Stimulated activated CD8-positive, alpha-beta memory T cell treated with anti-CD3 and anti-CD28 coated beads, Interleukin-7, amount 100 ng/mL, for 24 hours (primary cell): ENCODE measurements around the gene THSD4.

Source experiments
- DNase-seq: peaks from one replicate; pipeline ENCODE4 v3.0.0-alpha.2; 2020; ENCODE audit warnings: low read depth

The THSD4 gene

DNA sequence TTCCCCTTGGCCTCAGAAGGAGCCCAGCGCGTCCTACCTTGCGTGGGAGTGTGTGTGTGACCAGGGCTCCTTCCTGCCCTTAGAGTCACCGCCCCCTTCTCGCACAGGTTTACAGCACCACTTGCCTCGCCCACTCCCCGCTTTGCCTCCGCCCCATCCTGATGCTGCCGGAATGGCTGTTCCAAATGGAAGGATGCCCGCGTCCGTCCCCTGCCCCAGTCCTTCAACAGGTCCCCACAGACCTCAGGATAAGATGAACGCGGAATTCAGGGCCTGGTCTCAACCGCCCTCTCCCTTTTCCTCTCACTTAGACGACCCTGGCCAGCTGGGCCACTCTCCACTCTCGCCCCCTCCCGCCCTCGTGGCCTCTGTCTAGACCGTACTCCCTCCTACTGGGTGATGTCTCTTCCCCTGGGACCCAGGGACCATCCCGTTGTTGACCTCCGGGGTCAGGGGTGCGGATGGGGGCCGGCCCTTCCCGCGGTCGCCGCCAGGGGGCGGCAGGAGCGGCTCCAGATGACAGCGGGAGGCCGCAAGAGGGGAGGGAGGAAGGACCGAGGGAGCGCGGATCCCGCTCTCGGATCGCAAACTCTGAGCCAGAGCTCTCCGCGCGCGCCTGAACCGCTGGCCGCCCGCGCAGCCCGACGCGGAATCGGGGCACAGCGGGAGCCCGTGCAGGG lies at the start of gene THSD4:
TSS of gene THSD4 (plus strand) at position 585 of the 680 bp plus-strand sequence.
- peak; percentile 26 for DNase-seq

DNA sequence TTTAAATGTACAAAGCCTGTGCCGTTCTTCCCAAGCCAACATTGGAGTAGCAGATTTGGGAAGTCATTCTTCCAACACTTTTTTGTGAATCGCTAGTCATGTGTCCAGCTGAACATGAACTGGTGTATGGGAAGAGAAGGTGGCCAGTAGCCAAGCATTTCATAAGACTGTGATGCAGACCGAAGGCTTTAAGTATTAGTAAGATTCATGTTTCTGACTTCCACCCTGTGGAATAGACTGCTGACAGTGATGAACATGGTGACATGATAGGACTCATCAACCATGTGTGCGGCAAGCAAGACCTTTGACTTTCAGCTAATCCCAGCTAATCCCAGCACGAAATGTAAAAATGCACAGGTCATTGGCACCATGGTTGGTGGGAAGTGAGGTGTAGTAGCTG lies 48.3 kb upstream of the THSD4 start:
- DNase-seq = no peak

DNA sequence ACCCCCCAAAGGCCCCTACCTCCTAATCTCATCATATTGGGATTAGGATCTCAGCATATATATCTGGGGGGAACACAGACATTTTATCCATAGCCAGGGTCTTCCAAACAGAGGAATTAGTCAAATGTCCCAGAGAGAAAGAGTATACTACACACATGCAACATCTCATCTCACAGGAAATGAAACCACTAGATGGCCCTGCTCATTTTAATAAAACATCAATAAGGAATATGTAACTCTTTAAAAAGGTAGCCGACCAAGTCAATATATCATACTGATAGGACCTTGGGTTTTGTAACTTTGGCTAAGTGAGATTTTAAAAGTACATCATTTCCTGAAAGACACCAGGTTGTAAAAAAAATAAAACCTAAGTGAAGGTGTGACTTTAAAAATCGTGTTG lies 45.6 kb upstream of the THSD4 start:
- DNase-seq = no peak

DNA sequence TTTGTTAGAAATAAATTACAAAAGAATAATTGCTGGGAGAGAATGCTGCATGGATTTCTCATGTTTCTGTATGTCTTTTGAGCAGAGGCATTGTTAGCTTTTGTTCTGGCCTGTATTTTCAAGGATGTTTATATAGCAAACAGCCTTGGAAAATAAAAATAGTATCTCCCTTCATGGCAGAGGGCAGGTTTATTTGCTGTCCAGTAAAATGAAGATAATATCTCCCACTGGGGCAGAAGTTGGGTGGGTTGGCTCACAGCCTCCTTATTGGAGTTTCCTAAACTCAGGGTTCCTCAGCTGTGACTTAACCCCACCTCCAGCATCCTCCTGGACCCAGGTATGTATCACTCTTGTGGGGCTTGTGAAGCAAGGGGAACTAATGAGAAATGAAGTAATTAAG lies 43.7 kb upstream of the THSD4 start:
- DNase-seq = no peak

DNA sequence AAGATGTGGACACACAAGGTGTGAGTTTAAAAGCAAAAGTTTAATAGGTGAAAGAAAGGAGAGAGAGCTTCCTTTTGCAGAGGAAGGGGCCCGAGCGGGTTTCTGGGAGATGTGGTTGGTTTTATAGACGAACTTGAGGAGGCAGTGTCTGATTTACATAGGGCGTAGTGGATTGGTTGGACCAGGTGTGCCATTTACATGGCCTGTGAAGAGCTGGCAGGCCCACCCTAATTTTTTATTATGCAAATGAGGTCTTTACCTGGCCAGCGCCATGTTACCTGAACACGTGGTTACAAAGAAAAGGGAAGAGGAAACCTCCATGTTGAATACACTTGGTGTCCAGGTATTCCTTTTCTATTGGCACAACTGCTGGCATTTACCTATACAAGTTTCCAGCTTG lies 42.8 kb upstream of the THSD4 start:
- DNase-seq = no peak

DNA sequence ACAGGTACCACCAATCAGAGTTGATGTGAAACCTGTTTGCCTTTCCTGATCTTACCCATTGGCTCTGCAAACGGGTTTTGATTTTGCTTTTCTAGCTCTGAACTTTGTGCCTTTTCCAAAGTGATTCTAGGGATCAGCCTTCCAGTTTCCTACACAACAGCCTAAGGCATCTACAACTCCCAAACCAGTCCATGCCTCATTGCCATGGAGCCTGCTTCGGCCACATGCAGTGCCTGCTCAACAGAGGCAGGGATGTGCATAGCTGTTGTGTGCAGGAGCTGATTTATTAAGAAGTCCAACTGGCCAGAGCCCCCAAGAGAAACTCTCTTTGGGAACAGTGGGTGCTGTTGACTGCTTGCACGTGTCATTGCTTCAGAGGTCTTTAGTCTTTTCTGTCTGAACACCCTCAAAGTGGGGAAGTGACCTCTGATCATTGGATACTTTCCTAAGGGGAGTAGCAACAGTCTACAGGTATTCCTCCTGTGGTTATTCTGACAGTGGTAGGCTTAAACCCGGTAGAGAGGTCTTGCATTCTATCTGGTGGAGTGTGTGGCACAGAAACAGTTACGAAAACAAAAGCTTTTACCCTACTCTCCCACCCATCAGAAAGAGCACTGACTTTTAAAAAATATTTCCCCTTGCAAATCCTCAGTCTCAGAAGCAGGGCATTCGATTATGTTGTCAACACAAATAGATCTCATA lies 36.6 kb upstream of the THSD4 start:
- no peak for DNase-seq

DNA sequence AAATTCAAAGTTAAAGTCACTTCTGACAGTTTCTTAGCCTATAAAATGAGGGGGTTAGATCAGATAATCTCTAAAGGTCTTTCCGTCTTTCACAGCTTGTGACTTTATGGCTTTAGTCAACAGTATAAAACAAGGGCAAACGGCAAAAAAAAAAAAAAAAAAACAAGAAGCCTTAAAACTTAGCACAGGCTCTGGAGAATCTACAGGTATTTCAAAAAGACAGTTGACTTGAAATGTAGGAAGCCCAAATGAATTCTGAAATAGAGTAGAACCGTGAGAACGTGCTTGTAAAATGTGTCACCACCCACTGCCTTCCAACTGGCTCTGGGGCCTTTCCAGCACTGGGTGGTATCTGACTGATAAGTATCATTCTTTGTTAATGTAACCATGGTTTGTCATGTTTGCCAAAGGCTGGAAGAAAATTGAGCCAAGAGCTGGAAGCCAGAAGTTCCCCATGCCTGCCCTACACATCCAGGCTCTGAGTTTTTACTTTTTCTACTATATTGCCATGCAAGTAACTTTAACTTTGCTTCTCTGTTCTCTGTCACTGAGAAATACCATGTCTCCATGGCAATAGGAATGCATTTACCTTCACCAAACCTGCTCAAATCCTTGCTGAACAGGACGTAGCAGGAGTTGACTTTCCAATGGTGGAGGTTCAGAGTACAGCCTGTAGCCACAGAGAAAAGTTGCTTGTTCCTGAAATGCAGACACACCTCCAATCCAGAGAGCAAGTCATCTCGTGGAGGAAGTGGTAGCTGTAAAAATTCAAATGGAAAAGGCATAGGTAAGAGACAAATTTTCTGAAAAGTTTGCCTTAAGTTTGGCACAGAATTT lies 35.8 kb upstream of the THSD4 start:
- DNase-seq = no peak

DNA sequence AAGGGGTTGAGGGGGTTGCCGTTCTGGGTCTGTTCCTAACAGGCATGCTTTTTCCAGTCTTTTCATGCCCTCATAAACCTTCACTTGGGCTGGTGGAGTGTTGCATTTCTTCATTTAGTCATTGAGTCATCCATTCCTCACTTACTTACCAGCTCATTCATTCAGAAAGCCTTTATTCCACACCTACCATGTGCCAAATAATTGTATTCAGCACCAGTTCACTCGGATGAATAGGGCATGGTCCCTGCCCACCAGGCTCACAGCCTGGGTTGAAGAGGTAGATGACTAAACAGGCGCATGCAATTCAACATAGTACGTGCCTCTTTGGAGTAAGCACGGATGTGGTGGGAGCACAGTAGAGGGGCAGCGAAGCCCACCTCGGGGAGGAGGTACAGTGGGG lies 35.1 kb upstream of the THSD4 start:
- no peak for DNase-seq

DNA sequence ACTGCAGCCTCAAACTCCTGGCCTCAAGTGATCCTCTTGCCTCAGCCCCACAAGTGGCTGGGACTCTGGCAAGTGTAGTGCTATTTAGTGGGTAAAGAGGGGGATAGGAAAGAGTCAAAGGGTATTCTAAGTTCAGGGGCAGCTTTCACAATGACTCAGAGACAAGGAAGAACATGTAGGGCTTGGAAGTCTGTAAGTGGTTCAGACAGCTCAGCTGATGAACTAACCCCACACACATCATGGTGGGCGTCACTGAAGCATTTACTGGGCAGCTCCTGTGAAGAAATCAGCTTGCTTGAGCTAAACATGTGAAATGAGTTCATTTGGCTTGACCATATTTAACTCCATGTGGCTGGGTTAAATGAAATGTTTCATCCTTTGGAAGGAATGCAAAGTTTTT lies 34.6 kb upstream of the THSD4 start:
- no peak for DNase-seq

DNA sequence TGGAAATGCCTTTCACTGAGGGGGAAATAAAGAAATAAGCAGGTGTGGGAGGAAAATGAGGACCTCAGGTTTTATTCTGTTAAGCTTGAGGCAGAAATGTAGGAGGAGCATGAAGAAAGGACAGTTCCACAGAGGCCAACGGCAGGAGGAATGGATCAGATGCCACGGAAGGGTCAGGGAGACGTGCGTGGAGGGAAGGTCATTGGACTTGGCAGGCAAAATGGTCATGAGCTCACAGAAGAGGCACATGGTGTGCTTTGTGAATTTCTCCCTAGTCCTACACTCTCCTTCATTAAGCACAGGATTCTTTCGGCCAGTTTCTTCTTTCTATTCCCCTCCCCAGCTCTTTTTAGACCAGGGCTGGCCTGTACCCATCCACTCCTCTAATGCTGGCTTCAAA lies 32.5 kb upstream of the THSD4 start:
- DNase-seq = no peak

DNA sequence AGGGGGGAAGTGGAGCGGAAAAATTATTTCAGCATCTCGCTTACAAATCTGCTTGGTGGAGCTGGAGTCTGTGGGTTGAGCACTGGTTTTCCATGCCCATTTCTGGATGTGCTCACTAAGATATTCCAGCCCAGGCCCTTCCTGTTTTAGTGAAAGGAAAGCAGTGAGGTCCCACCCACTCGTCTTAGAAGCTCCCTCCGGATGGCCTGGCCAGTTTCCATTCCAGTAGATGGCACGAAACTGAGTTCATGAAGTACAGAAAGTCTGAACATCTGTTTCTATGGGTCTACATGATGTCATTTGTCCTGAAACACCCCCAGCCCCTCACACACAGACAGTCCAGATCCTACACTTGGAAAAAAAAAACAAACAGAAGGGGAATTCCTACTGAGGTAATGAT lies 31.9 kb upstream of the THSD4 start:
- no peak for DNase-seq

DNA sequence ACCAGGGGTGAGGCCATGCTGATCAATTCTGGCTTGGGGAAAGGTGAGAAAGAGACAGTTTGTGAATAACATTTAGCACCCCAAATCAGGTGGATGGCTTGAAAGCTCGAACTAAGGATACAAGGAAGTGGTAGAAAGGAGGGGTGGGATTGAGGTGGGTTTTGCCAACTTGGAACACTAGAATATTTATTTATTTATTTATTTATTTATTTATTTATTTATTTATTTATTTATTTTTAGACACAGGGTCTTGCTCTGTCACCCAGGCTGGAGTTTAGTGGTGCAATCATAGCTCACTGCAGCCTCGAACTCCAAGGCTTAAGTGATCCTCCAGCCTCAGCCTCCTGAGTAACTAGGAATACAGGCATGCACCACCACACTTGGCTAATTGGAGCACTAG lies 31.0 kb upstream of the THSD4 start:
- no peak for DNase-seq

DNA sequence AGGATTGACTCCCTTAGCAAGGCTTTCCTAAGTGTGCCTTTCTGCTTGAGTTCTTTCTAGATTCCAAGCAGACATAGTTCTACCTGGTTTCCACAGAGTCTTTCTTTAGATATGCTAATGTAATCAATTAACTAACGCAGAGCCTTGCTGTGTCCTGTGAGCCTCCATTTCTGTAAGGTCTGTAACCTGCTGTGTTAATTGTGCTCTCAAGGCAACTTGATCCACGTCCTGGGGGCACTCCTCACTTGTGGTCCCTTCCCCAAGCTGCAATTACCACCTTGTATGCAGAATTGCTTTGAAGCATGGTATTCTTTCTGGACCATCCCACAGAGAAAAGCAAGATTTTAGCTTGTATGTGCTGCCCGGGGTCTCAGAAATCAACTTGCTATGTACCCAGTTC lies 29.5 kb upstream of the THSD4 start:
- DNase-seq = no peak

DNA sequence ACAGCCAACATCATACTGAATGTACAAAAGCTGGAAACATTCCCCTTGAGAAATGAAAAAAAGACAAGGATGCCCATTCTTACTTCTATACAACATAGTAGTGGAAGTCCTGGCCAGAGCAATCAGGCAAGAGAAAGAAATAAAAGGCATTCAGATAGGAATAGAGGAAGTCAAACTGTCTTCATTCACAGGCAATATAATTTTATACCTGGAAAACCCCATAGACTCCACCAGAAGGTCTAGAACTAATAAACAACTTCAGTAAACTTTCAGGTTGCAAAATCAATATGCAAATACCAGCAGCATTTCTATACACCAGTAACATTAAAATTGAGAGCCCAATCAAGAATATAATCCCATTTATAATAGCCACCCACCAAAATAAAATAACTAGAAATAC lies 27.1 kb upstream of the THSD4 start:
- DNase-seq = no peak

DNA sequence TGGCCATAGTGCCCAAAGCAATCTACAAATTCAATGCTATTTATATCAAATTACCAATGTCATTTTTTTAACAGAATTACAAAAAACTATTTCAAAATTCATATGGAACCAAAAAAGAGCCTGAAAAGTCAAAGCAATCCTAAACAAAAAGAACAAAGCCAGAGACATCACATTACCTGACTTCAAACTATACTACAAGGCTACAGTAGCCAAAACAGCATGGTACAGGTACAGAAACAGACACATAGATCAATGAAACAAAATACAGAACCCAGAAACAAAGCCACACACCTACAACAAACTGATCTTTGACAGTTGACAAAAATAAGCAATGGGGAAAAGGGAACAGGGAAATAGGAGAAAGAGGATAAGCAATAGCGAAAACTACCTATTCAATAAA lies 26.6 kb upstream of the THSD4 start:
- no peak for DNase-seq

DNA sequence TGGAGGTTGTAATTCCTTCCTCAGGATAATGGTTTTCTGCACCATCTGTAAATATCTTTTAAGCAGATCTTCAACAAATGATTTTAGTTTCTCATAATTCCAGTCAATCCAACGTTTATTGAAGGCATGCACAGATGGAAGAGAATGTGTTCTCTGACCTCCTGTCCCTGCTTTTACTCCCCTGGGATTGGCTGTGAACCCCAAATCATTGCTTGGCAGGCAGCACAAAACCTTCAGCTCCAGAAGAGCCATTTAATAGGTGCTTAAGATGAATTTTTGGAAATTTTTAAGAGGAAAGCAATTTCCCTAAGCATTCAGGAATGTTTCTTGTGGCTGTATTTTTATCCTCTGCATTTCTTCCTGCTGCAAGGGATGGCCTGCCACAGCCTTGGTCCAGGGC lies 25.5 kb upstream of the THSD4 start:
- DNase-seq = no peak

DNA sequence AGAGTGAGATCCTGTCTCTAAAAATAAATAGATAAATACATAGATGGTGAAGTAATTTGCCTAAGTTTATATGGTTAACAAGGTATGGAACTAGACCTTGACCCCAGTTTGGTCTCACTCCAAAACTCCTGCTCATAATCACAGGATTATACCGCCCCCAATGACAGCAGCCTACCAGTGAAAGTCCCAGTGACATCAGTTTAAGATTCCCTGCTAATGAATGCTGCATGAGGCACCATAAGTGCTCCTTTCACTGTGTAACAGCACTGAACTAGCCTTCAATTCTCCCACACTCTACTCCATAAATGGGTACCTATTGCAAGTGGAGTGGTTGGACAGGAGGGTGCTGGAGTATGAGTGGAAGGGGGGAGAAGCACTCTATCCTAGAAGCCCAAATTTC lies 23.7 kb upstream of the THSD4 start:
- DNase-seq = no peak

DNA sequence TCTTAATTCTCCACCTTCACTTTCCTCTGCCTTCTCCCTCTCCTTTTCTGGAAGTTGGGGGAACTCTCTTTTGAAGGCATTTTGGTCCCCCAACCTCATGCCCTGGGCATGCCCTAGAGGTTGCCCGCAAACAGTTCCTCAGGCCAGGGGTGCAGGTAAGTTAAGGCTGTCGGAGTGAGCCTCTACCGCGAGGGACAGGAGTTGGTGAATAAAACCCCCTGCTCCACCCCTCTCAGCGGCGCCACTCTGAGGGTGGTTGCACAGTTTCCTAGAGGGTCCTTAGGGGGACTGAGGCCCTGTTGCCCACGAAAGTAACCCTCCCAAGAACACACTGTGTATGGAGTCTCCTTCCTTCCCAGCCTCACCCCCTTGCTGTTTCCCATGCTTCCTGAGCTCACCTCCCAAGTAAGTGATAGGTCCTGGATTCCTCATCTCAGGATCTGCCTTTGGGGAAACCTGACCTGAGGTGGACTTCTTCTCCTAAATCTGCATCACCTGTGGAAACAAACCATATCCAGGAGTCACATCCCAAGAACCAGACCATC lies 23.1 kb upstream of the THSD4 start:
- DNase-seq = no peak

DNA sequence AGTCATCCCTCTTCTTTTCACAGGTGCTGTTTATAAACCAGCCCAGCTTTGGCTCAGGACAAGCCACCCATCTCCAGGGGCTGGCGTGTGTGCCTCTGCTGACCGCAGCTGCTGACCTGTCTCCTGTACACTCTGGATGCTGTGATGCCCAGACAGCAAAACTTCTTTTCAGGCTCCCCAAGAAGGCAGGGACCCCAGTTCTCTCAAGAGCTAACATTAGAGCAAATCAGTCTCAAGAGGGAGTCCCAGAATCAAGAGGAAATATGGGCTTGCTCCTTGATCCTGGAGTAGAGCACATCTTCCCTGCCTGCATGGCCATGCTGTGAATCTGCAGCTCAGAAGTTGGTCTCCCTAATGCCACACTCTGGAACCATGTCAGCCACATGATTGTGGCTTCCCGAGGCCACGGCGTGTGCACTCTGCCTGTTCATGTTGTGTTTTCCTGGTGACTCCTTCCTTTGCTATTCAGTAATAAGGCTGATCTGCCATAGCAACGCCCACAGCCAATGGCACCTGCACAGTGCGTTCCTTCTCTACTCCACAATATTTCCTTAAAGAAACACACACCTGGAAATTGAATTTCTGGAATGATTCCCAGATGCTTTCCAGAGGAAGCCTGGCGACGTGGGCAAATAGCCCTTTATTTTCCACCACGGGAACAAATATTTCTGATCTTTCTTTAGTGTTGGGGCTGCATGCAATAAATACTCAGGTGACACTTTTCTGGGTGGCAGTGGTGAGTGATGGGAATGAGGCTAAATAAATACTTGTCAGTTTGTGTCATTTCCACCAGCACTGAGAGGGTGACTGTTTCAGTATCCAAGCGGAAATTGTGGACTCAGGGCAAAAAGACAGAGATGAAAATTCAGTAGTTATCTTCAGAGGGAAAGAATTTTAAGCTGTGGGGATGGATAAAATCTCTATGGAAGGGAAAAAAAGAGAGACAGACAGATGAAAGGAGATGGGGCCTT lies 21.9 kb upstream of the THSD4 start:
- DNase-seq = no peak

DNA sequence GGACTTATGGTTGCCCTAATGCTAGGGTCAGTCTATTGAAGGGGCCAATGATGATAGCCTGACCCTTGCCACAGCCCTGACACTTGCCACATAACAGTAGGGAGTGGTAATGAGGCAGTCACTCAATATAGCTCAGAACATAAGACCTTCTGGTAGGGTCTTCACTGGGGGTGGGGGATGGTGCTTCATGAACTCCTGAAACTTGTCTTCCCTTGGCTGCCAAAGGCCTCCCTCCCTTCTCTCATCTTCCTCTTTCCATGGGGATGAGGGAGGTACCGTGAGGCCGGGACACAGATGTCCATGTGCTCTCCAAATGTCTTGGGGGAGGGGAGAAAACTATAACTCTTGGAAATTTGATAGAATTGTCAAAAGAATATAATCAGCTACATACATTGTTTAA lies 21.1 kb upstream of the THSD4 start:
- DNase-seq = no peak

DNA sequence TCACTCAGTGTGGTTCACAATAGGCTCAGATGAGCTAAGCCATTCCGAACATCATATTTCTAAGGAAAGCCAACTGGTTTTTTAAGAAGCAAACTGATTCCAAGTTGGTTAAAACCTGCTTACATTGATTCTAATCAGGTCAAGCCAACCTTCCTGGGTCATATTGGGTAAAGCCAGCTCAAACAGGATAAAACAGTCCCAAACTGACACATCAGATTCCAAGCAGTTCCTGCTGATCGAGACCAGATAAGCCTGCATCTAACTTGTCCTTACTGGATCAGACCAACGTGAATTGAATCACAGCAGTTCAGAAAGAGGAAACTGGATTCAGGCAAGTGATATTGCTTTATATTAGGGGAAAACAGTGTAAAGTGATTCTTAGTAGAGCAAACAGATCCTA lies 18.6 kb upstream of the THSD4 start:
- no peak for DNase-seq

DNA sequence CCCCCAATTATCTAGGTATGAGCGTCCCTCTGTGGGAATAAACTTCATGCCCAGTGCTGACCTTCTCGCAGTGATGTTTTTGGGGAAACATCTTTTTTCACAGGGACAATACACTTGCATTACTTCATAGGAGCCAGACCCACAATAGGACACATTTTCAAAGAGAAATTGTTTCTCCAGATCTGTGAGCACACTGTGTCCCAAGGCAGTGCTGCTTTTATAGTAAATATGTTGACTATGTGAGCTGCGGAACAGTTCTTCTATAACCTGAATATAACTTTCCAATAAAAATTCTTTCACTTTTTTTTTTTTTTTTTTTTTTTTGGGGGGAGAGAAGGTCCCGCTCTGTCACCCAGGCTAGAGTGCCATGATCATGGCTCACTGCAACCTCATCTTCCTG lies 17.4 kb upstream of the THSD4 start:
- DNase-seq = no peak
